Measurements from ENCODE around the gene ZCCHC24.
A peak's percentile ranks its signal among the peaks of the same experiment; 100 is the strongest.

ZCCHC24 gene

GRCh38 chr10:79424221-79425073 is 21.0 kb downstream of the ZCCHC24 start:
- no peak overlapping the region for H3K9ac ChIP-seq (ENCODE audit: low read depth, low read length)
- peaks cover 39% of the 10 kb centered on the region for H3K4me1 ChIP-seq (ENCODE audit: control insufficient read depth, insufficient read depth, low read length)
- H3K4me2 ChIP-seq (ENCODE audit: low read length) = no peak overlapping the region
- H3K9me3 ChIP-seq (replicated peaks; ENCODE audit: low read length) = no peaks in the 10 kb centered on the region
- H3K36me3 ChIP-seq (ENCODE audit: insufficient read depth, low read length) = peaks cover 15% of the 10 kb centered on the region
- no peaks in the 10 kb centered on the region for H3K27me3 ChIP-seq (ENCODE audit: control insufficient read depth, insufficient read depth, low read length)
- no peak overlapping the region for H3K4me3 ChIP-seq (ENCODE audit: low read length)

GRCh38 chr10:79422178-79422892 is 23.1 kb downstream of the ZCCHC24 start:
- Histone ChIP-seq H3K9me3 (replicated peaks; ENCODE audit: low read length) (no peaks in the 10 kb centered on the region), H3K9ac (ENCODE audit: low read depth, low read length) (peak overlapping the region; percentile 34), H3K4me3 (ENCODE audit: low read length) (peak overlapping the region; percentile 29), H3K27me3 (ENCODE audit: control insufficient read depth, insufficient read depth, low read length) (no peaks in the 10 kb centered on the region), H3K4me1 (ENCODE audit: control insufficient read depth, insufficient read depth, low read length) (peaks cover 39% of the 10 kb centered on the region), H3K4me2 (ENCODE audit: low read length) (peak overlapping the region; percentile 55), H3K36me3 (ENCODE audit: insufficient read depth, low read length) (peaks cover 30% of the 10 kb centered on the region)

- Histone ChIP-seq H3K4me1 (ENCODE audit: control insufficient read depth, insufficient read depth, low read length) (peaks cover 39% of the 10 kb centered on the region), H3K27me3 (ENCODE audit: control insufficient read depth, insufficient read depth, low read length) (no peaks in the 10 kb centered on the region), H3K9me3 (replicated peaks; ENCODE audit: low read length) (no peaks in the 10 kb centered on the region), H3K4me2 (ENCODE audit: low read length) (no peak overlapping the region), H3K9ac (ENCODE audit: low read depth, low read length) (no peak overlapping the region), H3K36me3 (ENCODE audit: insufficient read depth, low read length) (peaks cover 38% of the 10 kb centered on the region), H3K4me3 (ENCODE audit: low read length) (no peak overlapping the region)
These were observed 24.3 kb downstream of the ZCCHC24 start for GRCh38 chr10:79420974-79421688.

GRCh38 chr10:79418886-79419595 is 26.4 kb downstream of the ZCCHC24 start:
- no peaks in the 10 kb centered on the region for H3K27me3 ChIP-seq (ENCODE audit: control insufficient read depth, insufficient read depth, low read length)
- H3K9me3 ChIP-seq (replicated peaks; ENCODE audit: low read length) = no peaks in the 10 kb centered on the region
- H3K4me3 ChIP-seq (ENCODE audit: low read length) = no peak overlapping the region
- no peak overlapping the region for H3K4me2 ChIP-seq (ENCODE audit: low read length)
- peaks cover 29% of the 10 kb centered on the region for H3K4me1 ChIP-seq (ENCODE audit: control insufficient read depth, insufficient read depth, low read length)
- no peak overlapping the region for H3K9ac ChIP-seq (ENCODE audit: low read depth, low read length)
- H3K36me3 ChIP-seq (ENCODE audit: insufficient read depth, low read length) = peaks cover 48% of the 10 kb centered on the region

- Histone ChIP-seq H3K9me3 (replicated peaks; ENCODE audit: low read length) (no peaks in the 10 kb centered on the region), H3K36me3 (ENCODE audit: insufficient read depth, low read length) (peaks cover 49% of the 10 kb centered on the region), H3K9ac (ENCODE audit: low read depth, low read length) (no peak overlapping the region), H3K4me1 (ENCODE audit: control insufficient read depth, insufficient read depth, low read length) (peaks cover 29% of the 10 kb centered on the region), H3K4me3 (ENCODE audit: low read length) (no peak overlapping the region), H3K4me2 (ENCODE audit: low read length) (no peak overlapping the region), H3K27me3 (ENCODE audit: control insufficient read depth, insufficient read depth, low read length) (no peaks in the 10 kb centered on the region)
These were observed 27.1 kb downstream of the ZCCHC24 start for GRCh38 chr10:79418274-79418673.

- H3K9ac ChIP-seq (ENCODE audit: low read depth, low read length) = no peak overlapping the region
- peaks cover 49% of the 10 kb centered on the region for H3K36me3 ChIP-seq (ENCODE audit: insufficient read depth, low read length)
- H3K4me3 ChIP-seq (ENCODE audit: low read length) = no peak overlapping the region
These were observed 27.7 kb downstream of the ZCCHC24 start for GRCh38 chr10:79417731-79418130.

GRCh38 chr10:79417266-79417665 is 28.2 kb downstream of the ZCCHC24 start:
- Histone ChIP-seq H3K27me3 (ENCODE audit: control insufficient read depth, insufficient read depth, low read length) (no peaks in the 10 kb centered on the region), H3K36me3 (ENCODE audit: insufficient read depth, low read length) (peaks cover 49% of the 10 kb centered on the region), H3K4me1 (ENCODE audit: control insufficient read depth, insufficient read depth, low read length) (peaks cover 21% of the 10 kb centered on the region), H3K9me3 (replicated peaks; ENCODE audit: low read length) (no peaks in the 10 kb centered on the region), H3K4me3 (ENCODE audit: low read length) (no peak overlapping the region), H3K9ac (ENCODE audit: low read depth, low read length) (no peak overlapping the region), H3K4me2 (ENCODE audit: low read length) (no peak overlapping the region)

More at GRCh38 chr10:79417731-79418130, 27.7 kb downstream of the ZCCHC24 start:
- Histone ChIP-seq H3K4me2 (ENCODE audit: low read length) (no peak overlapping the region), H3K27me3 (ENCODE audit: control insufficient read depth, insufficient read depth, low read length) (no peaks in the 10 kb centered on the region), H3K4me1 (ENCODE audit: control insufficient read depth, insufficient read depth, low read length) (peaks cover 25% of the 10 kb centered on the region), H3K9me3 (replicated peaks; ENCODE audit: low read length) (no peaks in the 10 kb centered on the region)

- no peak overlapping the region for H3K4me2 ChIP-seq (ENCODE audit: low read length)
- H3K4me3 ChIP-seq (ENCODE audit: low read length) = no peak overlapping the region
- H3K27me3 ChIP-seq (ENCODE audit: control insufficient read depth, insufficient read depth, low read length) = no peaks in the 10 kb centered on the region
- H3K9me3 ChIP-seq (replicated peaks; ENCODE audit: low read length) = no peaks in the 10 kb centered on the region
- H3K4me1 ChIP-seq (ENCODE audit: control insufficient read depth, insufficient read depth, low read length) = peaks cover 15% of the 10 kb centered on the region
- peaks cover 49% of the 10 kb centered on the region for H3K36me3 ChIP-seq (ENCODE audit: insufficient read depth, low read length)
- no peak overlapping the region for H3K9ac ChIP-seq (ENCODE audit: low read depth, low read length)
These were observed 28.7 kb downstream of the ZCCHC24 start for GRCh38 chr10:79416578-79417255.

- Histone ChIP-seq H3K9me3 (replicated peaks; ENCODE audit: low read length) (no peaks in the 10 kb centered on the region), H3K4me2 (ENCODE audit: low read length) (no peak overlapping the region), H3K36me3 (ENCODE audit: insufficient read depth, low read length) (peaks cover 49% of the 10 kb centered on the region), H3K4me3 (ENCODE audit: low read length) (no peak overlapping the region), H3K27me3 (ENCODE audit: control insufficient read depth, insufficient read depth, low read length) (no peaks in the 10 kb centered on the region), H3K4me1 (ENCODE audit: control insufficient read depth, insufficient read depth, low read length) (peaks cover 9% of the 10 kb centered on the region), H3K9ac (ENCODE audit: low read depth, low read length) (no peak overlapping the region)
These were observed 29.5 kb downstream of the ZCCHC24 start for GRCh38 chr10:79415736-79416577.

- Histone ChIP-seq H3K36me3 (ENCODE audit: insufficient read depth, low read length) (peaks cover 54% of the 10 kb centered on the region), H3K4me2 (ENCODE audit: low read length) (no peak overlapping the region), H3K9ac (ENCODE audit: low read depth, low read length) (no peak overlapping the region), H3K4me1 (ENCODE audit: control insufficient read depth, insufficient read depth, low read length) (peaks cover 2% of the 10 kb centered on the region), H3K4me3 (ENCODE audit: low read length) (no peak overlapping the region), H3K9me3 (replicated peaks; ENCODE audit: low read length) (no peaks in the 10 kb centered on the region), H3K27me3 (ENCODE audit: control insufficient read depth, insufficient read depth, low read length) (no peaks in the 10 kb centered on the region)
These were observed 30.7 kb downstream of the ZCCHC24 start for GRCh38 chr10:79414714-79415113.
